ENCODE data around the gene RNLS. TPM values are rescaled to one million over a fixed set of nuclear protein-coding genes. Genes with fewer than 3 reads are reported as not detected.

Gene RNLS
- total and polyA plus RNA-seq, 7 donors, result 3.9 to 19.2 (median 8.8) TPM

- no peaks in the 10 kb centered on the region for H3K27me3 ChIP-seq
- intact Hi-C loops (cut with DNase I), result no loop called here
- no peak for TF ChIP-seq EP300 (IDR thresholded peaks at IDR 0.05)
- TF ChIP-seq CTCF (IDR thresholded peaks at IDR 0.05), result no peak
- TF ChIP-seq POLR2AphosphoS5 (IDR thresholded peaks at IDR 0.05), result no peak
- TF ChIP-seq POLR2A (IDR thresholded peaks at IDR 0.05), result no peak
These were observed 312.0 kb downstream of the RNLS start for GRCh38 chr10:88270871-88271713.

GRCh38 chr10:88270061-88270808 lies 312.9 kb downstream of the RNLS start:
- no peaks in the 10 kb centered on the region for H3K36me3 ChIP-seq
- TF ChIP-seq POLR2A (IDR thresholded peaks at IDR 0.05) (no peak), POLR2AphosphoS5 (IDR thresholded peaks at IDR 0.05) (no peak), EP300 (IDR thresholded peaks at IDR 0.05) (no peak), CTCF (IDR thresholded peaks at IDR 0.05) (no peak)
- DNase-seq, result no peak
- intact Hi-C loops (cut with DNase I), result no loop called here
- H3K9me3 ChIP-seq, result no peaks in the 10 kb centered on the region
- H3K27me3 ChIP-seq, result no peaks in the 10 kb centered on the region
- H3K4me1 ChIP-seq, result peaks cover 0 to 4% (median 0%) of the 10 kb centered on the region in 4 donors
- 94% methylated on average over 9 of the region's 9 CpGs for WGBS, 2 donors
- no peak overlapping the region for H3K27ac ChIP-seq
- no peak overlapping the region for H3K4me3 ChIP-seq

More at GRCh38 chr10:88270871-88271713, 312.0 kb downstream of the RNLS start:
- H3K4me1 ChIP-seq, result peaks cover 0 to 4% (median 0%) of the 10 kb centered on the region in 4 donors
- no peaks in the 10 kb centered on the region for H3K9me3 ChIP-seq
- no peak overlapping the region for H3K4me3 ChIP-seq
- DNase-seq, result no peak
- 55 to 80% methylated on average over 6 of the region's 6 CpGs for WGBS, 2 donors
- H3K36me3 ChIP-seq, result no peaks in the 10 kb centered on the region
- H3K27ac ChIP-seq, result peak overlapping the region in 2 of 4 donors; percentile 13 to 29

GRCh38 chr10:88262591-88263234 lies 320.4 kb downstream of the RNLS start:
- 89 to 92% methylated on average over 5 of the region's 5 CpGs for WGBS, 2 donors
- H3K27ac ChIP-seq, result no peak overlapping the region
- TF ChIP-seq CTCF (IDR thresholded peaks at IDR 0.05), result no peak
- TF ChIP-seq POLR2A (IDR thresholded peaks at IDR 0.05), result no peak
- TF ChIP-seq EP300 (IDR thresholded peaks at IDR 0.05), result no peak
- TF ChIP-seq POLR2AphosphoS5 (IDR thresholded peaks at IDR 0.05), result no peak
- H3K4me1 ChIP-seq, result no peaks in the 10 kb centered on the region
- intact Hi-C loops (cut with DNase I), result no loop called here
- no peaks in the 10 kb centered on the region for H3K27me3 ChIP-seq
- no peaks in the 10 kb centered on the region for H3K36me3 ChIP-seq
- H3K4me3 ChIP-seq, result no peak overlapping the region
- H3K9me3 ChIP-seq, result no peaks in the 10 kb centered on the region
- DNase-seq, result no peak

GRCh38 chr10:88261152-88261551 lies 322.0 kb downstream of the RNLS start:
- no peak for TF ChIP-seq CTCF (IDR thresholded peaks at IDR 0.05)
- no peak overlapping the region for H3K27ac ChIP-seq
- H3K4me1 ChIP-seq, result no peaks in the 10 kb centered on the region
- no peak overlapping the region for H3K4me3 ChIP-seq
- no peaks in the 10 kb centered on the region for H3K27me3 ChIP-seq
- H3K36me3 ChIP-seq, result no peaks in the 10 kb centered on the region
- intact Hi-C loops (cut with DNase I), result no loop called here
- no peak for DNase-seq
- no peaks in the 10 kb centered on the region for H3K9me3 ChIP-seq

Measured in sigmoid colon (tissue), 7 donors.